ENCODE results near the gene SUGT1.

DNA sequence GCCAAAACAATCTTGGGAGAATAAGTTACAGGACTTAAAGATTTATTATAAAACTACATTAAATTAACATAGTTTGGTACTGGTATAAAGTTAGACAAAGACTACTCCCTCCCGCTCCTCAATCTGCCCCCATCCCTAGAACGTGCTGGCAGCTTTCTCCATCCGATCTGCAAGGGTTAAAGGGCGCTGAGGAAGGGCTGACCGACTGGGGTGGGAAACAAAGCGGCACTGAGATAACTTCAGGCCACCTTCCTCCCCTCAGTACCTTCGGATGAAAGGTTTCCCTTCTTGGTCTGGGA is 790 bp upstream of the SUGT1 start:
- TF ChIP-seq POLR2A (IDR thresholded peaks at IDR 0.05) (no peak), POLR2AphosphoS5 (IDR thresholded peaks at IDR 0.05) (no peak)
- TF ChIP-seq, protein P1, sequence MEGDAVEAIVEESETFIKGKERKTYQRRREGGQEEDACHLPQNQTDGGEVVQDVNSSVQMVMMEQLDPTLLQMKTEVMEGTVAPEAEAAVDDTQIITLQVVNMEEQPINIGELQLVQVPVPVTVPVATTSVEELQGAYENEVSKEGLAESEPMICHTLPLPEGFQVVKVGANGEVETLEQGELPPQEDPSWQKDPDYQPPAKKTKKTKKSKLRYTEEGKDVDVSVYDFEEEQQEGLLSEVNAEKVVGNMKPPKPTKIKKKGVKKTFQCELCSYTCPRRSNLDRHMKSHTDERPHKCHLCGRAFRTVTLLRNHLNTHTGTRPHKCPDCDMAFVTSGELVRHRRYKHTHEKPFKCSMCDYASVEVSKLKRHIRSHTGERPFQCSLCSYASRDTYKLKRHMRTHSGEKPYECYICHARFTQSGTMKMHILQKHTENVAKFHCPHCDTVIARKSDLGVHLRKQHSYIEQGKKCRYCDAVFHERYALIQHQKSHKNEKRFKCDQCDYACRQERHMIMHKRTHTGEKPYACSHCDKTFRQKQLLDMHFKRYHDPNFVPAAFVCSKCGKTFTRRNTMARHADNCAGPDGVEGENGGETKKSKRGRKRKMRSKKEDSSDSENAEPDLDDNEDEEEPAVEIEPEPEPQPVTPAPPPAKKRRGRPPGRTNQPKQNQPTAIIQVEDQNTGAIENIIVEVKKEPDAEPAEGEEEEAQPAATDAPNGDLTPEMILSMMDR (IDR thresholded peaks at IDR 0.05): no peak

All from transverse colon (tissue), 4 donors.